ENCODE measurements around the gene DPP6.
"Not testable (repeated sequence)": the region's sequence is repeated elsewhere in the genome, so short reads cannot be mapped to it uniquely, and the experiment has no call there.

DPP6 gene

DNA sequence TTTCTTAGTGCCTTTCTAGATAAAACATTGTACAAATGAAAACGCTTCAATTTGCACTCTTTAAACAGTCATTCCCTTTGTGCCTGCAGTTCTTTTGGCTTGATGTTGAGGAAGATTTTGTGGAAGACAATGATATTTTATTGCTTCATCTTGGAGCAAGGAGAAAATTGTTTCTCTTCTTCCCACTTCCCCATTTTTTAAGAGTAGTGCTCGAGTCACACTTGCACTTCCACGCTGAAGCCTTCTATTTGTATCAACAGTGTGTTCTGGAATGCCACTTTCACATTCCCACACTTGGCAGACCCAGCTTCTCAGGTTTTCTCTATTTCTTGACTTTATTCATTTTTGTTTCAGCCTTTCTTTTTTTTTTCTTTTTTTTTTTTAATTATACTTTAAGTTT is 581.4 kb downstream of the DPP6 start:
- no peak for DNase-seq

GRCh38 chr7:154638286-154638685 is 586.1 kb downstream of the DPP6 start:
- DNase-seq = no peak

GRCh38 chr7:154640266-154640865 is 588.2 kb downstream of the DPP6 start:
- DNase-seq = no peak

- DNase-seq = no peak
These were observed 588.7 kb downstream of the DPP6 start for GRCh38 chr7:154640917-154641316.

DNA sequence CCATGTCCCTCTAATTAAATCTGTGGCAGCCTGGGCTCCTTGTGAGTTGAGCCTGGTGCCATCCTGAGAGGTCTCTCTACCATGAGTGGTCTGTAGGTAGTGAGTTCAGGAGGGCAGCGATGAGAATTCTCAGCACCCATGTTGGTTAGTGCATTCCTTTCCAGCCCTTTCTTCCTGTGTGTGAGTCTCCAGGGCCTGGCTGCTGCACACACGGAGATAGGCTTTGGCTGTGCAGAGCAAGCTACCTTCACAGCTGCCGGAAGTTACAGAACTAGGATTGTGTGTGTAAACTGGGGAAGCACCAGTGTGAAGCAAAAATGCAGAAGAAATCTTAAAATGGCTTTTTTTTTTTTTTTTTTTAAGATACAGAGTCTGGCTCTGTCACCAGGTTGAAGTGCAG is 592.2 kb downstream of the DPP6 start:
- no peak for DNase-seq

DNA sequence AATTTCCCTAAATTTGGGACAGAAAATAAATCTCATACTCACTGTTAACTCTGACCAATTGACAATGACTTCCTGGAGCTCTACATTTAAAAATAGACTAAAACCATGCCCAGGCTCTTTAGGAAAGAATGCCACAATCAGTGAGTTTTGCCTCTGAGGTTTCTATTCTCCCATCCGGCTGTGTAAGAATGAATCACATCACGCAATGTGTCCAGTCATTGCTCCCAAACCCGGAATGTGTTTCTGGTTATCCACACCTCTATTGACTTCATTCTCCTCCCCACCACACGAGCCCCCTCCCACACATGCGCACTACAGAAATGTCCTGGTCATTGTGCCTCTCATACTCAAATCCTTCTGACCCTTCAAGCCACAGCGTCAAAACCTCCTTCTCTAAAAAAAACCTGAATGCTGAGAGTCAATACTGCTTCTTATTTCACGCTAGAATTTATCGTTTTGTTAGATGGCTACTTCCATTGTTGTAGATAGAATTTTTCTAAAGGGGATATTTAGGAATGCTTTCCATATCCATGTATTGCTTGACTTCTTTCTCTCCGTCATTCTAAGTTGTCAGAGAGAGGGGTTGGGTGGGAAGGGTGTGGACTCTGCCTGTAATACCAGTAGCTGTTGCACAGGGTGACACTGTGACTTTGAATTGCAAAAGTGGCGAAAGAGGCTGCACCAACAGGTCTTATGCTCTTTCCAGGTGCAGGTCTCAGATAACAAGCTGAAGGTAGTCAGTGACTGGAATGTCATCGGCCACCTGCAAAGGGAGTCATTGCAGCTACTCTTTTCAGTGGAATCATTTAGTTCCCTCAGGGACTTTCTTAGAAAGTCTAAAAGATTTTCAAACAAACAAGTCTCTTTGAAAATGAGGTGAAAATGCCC is 594.2 kb downstream of the DPP6 start:
- DNase-seq = no peak

DNA sequence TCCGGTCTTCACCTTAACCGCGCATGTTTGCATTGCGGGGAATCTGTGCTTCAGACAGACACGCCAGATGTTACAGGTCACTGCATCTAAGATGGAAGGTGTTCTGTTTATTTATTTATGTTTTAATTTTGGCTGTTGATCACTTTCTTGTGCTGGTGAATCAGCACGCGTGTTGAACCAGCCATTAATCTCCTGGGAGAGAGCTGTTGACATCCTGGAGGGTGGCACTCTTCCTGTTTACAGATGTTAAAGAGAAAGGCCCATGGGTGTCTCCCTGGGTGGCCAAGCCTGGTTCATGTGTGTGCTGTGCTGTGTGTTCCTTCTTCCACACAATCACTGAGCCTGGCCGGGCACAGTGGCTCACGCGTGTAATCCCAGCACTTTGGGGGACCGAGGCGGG is 595.4 kb downstream of the DPP6 start:
- no peak for DNase-seq

- DNase-seq = no peak
These were observed 596.8 kb downstream of the DPP6 start for GRCh38 chr7:154649015-154649414.

DNA sequence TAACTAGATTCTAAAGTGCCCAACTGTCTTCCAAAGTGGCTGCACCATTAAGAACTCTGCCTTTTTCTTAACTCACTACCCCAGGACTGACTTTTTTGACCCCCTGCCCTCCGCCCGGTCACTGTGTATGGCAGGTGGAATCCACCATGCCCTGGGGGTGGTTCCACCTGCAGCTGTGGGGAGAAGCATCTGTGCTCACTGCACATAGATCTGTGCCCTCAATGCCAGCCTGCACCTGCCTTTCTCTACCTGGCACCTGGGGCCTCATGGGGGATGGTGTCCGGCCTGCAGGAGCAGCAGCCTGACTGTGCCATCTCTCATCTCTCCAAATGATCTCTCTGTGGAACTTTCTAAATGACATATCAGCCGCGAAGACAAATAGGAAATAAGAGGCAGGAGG is 597.2 kb downstream of the DPP6 start:
- DNase-seq = no peak

- no peak for DNase-seq
These were observed 598.1 kb downstream of the DPP6 start for GRCh38 chr7:154650275-154650674.

DNA sequence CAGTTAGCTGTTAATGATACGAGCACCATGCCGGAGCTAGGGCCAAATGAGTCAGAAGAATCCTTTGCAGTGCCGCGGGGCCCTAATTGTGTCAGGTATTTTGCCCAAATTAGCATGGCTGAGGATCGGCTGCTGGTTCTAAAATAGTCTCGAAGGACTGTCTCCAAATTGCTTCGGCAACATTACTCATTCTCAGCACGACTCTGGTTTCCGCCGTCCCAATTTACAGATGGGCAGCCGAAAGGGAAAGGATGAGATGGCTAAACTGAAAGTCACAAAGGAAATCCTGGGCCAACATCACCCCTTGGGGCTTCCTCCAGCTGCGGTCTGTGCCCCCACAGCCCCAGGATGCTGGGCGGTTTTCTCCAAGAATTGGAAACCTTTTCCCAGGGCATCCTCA is 599.3 kb downstream of the DPP6 start:
- DNase-seq = no peak

DNA sequence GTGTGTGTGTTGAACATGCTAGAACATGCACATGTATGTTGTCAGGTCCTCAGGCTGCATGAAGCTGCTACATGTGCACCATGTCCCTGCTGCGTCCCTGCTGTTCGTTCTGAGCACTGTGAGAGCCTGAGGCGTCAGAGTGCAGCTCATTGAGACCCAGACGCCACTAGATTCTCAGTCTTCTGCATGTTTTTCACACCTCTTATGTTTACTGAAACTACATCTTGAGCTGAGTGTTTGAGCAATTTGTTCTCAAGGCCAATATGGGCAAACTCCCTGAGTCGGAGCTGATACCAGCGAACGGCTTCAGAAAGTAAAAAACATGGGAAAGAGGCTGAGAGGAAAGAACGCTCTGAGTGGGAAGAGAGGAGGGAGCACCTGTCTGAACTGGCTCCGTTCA is 600.4 kb downstream of the DPP6 start:
- DNase-seq = no peak

DNA sequence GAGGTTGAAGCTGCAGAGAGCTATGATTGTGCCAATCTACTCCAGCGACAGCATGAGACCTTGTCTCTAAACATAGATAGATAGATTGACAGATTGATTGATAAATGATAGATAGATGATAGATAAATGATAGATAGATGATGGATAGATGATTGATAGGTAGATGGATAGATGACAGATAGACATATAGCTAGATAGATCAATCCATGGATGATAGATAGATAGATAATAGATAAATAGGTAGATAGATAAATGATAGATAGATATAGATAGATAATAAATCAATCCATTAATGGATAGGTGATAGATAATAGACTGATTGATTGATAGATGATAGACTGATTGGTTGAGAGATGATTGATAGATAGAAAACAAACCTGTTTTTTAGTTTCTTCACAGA is 601.1 kb downstream of the DPP6 start:
- no peak for DNase-seq

- DNase-seq = no peak
These were observed 604.4 kb downstream of the DPP6 start for GRCh38 chr7:154656618-154657017.

GRCh38 chr7:154666768-154667167 is 614.6 kb downstream of the DPP6 start:
- DNase-seq = no peak

DNA sequence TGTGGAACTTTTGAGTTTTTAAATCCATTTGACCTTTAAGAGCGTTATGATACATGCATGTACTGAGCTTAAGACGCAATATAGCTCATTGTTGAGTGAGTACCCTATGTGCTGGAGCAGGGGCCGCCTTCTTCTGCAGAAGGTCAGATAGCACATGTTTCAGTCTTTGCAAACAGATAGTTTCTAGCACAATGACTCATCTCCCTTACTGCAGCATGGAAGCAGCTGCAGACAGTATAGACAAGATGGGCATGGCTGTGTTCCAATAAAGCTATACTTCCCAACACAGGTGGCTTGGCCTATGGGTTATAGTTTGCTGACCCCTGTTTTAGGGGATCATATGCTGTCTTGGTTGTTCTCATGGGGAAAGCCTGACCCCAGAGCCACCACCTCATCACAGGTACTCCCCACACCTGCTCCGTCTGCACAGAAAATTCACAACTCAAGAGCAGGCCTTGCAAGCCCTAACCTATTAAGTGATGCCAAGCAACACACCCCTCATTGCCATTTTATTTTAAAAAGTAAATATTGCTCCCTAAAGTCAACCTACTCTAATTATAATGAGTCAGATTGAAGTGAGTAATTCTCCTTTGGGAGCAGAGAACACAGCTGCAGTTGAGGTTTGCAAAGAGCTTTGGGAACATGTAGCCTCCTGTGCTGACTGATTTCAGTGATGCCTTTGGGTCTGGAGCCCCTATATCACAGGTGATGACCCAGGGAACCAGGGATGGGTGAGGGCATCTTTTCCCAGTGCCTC is 620.6 kb downstream of the DPP6 start:
- DNase-seq = no peak

- no peak for DNase-seq
These were observed 622.0 kb downstream of the DPP6 start for GRCh38 chr7:154674191-154674590.

DNA sequence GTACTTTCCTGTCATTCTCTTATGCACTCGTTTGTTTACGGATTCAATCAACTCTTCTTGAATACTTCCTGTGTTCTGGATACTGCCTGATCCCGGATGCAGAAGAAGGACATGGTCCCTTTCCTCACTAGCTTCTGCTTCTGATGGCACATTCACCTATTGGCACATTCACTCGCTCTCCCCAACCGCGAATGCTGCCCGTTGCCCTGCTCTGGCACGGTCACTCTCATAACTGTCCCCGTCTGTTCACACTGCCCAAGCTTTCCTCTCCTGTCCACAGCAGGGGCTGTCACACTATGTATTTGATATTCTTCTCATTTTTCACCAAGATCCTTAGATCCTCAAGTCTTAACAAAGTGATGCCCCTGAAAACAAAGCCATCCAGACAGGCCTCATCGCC is 623.4 kb downstream of the DPP6 start:
- DNase-seq = no peak

DNA sequence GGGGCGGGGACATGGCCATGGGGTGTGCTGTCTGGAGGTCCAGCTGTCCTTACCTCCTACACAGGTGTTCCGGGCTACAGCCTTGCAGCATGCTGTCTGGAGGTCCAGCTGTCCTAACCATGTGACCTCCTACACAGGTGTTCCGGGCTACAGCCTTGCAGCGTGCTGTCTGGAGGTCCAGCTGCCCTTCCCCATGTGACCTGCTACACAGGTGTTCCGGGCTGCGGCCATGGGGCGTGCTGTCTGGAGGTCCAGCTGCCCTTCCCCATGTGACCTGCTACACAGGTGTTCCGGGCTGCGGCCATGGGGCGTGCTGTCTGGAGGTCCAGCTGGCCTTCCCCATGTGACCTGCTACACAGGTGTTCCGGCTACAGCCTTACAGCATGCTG is 623.8 kb downstream of the DPP6 start:
- DNase-seq = not testable (repeated sequence)

DNA sequence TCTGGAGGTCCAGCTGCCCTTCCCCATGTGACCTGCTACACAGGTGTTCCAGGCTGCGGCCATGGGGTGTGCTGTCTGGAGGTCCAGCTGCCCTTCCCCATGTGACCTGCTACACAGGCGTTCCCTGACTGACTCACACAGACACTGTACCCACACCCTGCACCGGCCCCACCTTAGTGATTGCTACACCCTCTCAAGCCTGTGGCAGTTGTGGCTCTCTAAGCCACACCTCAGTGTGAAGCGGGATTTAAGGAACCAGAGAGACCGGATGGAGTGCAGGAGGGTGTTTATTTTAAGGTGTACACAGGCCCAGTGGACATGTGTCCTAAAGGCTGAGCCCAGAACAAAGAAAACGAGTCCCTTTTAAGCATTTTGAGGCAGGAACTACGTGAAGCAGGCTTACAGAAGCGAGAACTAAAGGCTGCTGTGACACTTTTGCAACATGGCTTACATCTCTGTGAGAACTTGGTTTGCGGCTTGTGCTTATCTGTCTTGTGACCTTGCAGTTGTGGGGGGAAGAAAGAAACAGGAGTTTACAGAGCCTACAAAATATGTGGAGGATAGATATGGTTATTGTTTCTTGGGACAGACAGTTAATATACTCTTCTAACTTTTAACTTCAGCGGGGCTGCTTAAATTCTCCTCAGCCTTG is 624.4 kb downstream of the DPP6 start:
- DNase-seq = no peak

DNA sequence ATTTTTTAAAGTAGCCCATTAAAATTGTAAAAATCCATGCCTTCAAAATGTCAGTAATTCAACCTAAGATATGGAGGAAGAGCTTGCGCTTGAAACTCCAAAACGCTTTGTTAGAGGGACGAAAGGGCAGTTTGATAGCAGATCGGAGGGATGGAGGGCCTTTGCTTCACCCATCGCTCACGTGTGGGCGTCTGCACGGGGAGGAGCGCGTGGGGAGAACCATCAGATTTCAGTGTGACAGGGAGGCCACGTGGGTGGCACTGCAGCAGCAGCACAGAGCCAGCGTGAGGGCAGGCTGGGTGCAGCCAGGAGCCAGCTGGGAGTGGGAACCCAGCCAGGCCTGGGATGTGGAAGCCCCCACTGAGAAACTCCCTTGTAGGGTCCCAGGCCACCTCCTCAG is 625.3 kb downstream of the DPP6 start:
- no peak for DNase-seq

- not testable (repeated sequence) for DNase-seq
These were observed 625.9 kb downstream of the DPP6 start for GRCh38 chr7:154678001-154678550.
